Left ventricle myocardium inferior (tissue), 1 donor: ENCODE results near the gene NTM. TPM values are rescaled to one million over a fixed set of nuclear protein-coding genes. Genes with fewer than 3 reads are reported as not detected.

Experiments
- DNase-seq: peaks from one replicate; pipeline ENCODE4 v3.0.0-alpha.2; 2020
- H3K27ac ChIP-seq: fragments of 200-600 bp; replicated peaks from 2 replicates; pipeline ENCODE4 v1.8.0; 2021
- H3K27me3 ChIP-seq: fragments of 200-600 bp; 2 replicates; pipeline ENCODE4 v1.8.0; 2021; ENCODE audit warnings: low read depth
- H3K36me3 ChIP-seq: fragments of 200-600 bp; 2 replicates; pipeline ENCODE4 v1.8.0; 2021
- H3K4me1 ChIP-seq: fragments of 200-600 bp; 2 replicates; pipeline ENCODE4 v1.8.0; 2021
- H3K4me3 ChIP-seq: fragments of 200-600 bp; 2 replicates; pipeline ENCODE4 v1.8.0; 2021; ENCODE audit warnings: mild to moderate bottlenecking, moderate library complexity
- H3K9me3 ChIP-seq: fragments of 200-600 bp; replicated peaks from 2 replicates; pipeline ENCODE4 v1.8.0; 2021
- CTCF ChIP-seq: fragments of 200-600 bp; IDR thresholded peaks from 2 replicates; pipeline ENCODE4 v1.8.0; 2021; ENCODE audit warnings: antibody characterized with exemption, mild to moderate bottlenecking, borderline replicate concordance
- intact Hi-C: fragments of 100-400 bp; cut with micrococcal nuclease; formaldehyde crosslinking; loops from one replicate; pipeline ENCODE4 v1.11.0; 2022
- total RNA-seq: library from RNA; stranded (reverse); fragmentation: NEBNext Ultra II Directional; extraction: Animal tissue kit (Norgen Biotek cat#: 25700); gene quantifications from one replicate; pipeline ENCODE4 v1.2.1, GENCODE V29; 2021
- donor health status: DM: no; HTN: yes; CAD: no; lungs with severe emphysema.

NTM gene
- total RNA-seq, 1 donor from 2014 or later = 1.0 TPM

GRCh38 chr11:131685206-131685605, 314.8 kb downstream of the NTM start:
- H3K4me1 ChIP-seq = peaks cover 8% of the 10 kb centered on the region
- no peaks in the 10 kb centered on the region for H3K36me3 ChIP-seq
- no peaks in the 10 kb centered on the region for H3K9me3 ChIP-seq
- no peak overlapping the region for H3K4me3 ChIP-seq
- H3K27me3 ChIP-seq = peaks cover 76% of the 10 kb centered on the region
- no peak for DNase-seq
- no peak overlapping the region for H3K27ac ChIP-seq
- TF ChIP-seq CTCF = no peak
- intact Hi-C loops = no loop called here

- intact Hi-C loops = no loop called here
- Histone ChIP-seq H3K9me3 (no peaks in the 10 kb centered on the region), H3K36me3 (no peaks in the 10 kb centered on the region), H3K4me3 (no peak overlapping the region), H3K27me3 (peaks cover 83% of the 10 kb centered on the region), H3K27ac (no peak overlapping the region), H3K4me1 (peaks cover 8% of the 10 kb centered on the region)
- DNase-seq = no peak
- TF ChIP-seq CTCF = no peak
These were observed 315.5 kb downstream of the NTM start for GRCh38 chr11:131685906-131686305.

DNA sequence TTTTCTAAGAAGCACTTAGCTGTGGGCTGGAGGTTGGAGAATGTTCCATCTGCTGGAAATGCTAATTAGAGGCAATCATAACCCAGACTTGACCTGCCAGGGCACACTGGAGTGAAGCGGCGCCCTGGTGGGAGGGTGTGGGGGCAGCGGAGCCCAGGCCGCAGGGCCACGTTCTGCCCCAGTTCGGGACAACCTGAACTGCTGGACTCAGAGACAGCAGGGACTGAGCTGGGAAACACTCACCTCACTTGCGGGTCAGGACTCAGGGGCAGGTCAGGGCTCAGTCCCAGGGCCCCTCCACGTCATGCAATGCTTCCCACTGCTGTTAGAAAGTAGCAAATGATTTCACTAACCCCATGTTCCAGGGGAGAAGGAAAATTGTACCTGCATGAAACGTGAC, 316.4 kb downstream of the NTM start:
- Histone ChIP-seq H3K4me1 (peaks cover 8% of the 10 kb centered on the region), H3K36me3 (no peaks in the 10 kb centered on the region), H3K27me3 (peaks cover 91% of the 10 kb centered on the region), H3K4me3 (no peak overlapping the region), H3K9me3 (no peaks in the 10 kb centered on the region), H3K27ac (no peak overlapping the region)
- TF ChIP-seq CTCF = no peak
- no peak for DNase-seq
- intact Hi-C loops = no loop called here

DNA sequence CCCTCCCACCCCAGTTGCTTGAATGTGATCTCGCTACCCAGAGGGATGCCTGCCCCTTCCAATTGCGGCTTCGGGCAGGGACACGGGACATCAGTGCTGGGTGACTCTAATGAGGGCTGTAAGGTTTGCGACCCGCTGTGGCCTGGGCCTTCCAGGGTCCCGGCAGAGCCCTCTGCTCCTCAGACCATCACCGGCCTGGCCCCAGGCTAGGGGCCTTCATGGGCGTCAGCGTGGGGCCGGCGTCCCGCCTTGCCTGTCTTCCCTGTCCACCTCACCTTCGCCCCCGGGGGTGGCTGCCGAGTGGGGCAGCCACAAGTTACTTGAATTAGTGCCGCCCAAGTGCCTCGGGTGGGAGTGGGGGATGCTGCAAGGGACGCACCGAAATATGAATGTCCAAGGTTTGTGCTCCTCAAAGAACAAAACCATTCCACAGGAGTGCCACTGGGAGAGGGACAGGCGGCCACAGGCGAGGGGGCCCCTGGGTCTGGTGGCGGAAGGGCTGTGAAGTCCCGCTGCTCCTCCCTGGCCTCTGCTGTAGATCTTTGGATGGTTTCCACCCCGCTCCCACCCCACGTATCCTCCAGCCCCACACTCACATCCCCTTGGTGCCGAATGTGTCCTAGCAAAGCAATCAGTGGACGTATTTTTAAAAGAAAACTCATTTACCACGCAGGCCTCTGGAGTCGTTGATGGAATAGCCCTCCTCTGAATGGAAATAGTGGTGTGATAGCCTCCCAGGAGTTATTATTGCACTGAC, 317.1 kb downstream of the NTM start:
- Histone ChIP-seq H3K4me1 (peaks cover 8% of the 10 kb centered on the region), H3K27me3 (peaks cover 91% of the 10 kb centered on the region), H3K4me3 (no peak overlapping the region), H3K36me3 (no peaks in the 10 kb centered on the region), H3K27ac (no peak overlapping the region), H3K9me3 (no peaks in the 10 kb centered on the region)
- intact Hi-C loops = no loop called here
- DNase-seq = no peak
- no peak for TF ChIP-seq CTCF

DNA sequence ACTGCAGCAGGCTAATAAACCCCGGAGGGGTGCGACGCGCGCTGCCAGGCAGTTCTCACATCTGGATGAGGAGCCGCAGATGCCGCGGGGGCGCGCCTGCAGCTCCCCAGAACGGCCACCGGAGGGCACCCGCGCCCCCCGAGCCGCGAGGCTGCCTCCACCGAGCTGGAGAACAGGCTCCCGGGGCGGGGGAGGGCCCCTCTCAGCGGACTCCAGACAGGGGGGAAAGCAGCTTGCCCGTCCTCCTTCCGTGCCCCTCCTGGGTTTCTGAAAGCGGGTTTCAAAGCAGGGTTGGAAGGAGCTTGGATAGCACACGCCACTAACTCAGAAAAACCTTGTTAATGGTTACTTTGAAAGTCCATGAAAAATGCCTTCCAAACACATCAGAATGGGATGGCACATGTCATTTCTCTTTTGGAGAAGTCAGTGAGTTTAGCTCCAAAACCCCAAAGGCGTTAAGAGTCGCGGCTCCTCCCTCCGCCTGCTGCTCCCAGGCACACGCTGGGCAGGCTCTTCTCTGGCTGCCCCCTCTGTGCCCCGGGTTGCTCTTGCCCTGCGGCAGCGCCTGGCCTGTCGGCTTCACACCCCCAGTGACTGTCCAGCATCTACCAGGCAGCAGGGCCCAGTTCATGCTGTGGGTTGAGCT, 317.8 kb downstream of the NTM start:
- H3K27me3 ChIP-seq = peaks cover 91% of the 10 kb centered on the region
- H3K36me3 ChIP-seq = no peaks in the 10 kb centered on the region
- no peak overlapping the region for H3K27ac ChIP-seq
- DNase-seq = peak; percentile 47
- peaks cover 8% of the 10 kb centered on the region for H3K4me1 ChIP-seq
- peak overlapping the region; percentile 39 for H3K4me3 ChIP-seq
- TF ChIP-seq CTCF = peak; percentile 86
- intact Hi-C loops = no loop called here
- no peaks in the 10 kb centered on the region for H3K9me3 ChIP-seq
